Activated CD4-positive, CD25-positive, alpha-beta regulatory T cell treated with anti-CD3 and anti-CD28 coated beads, Interleukin-2, amount 50 U/mL, for 16 hours (primary cell): Measurements from ENCODE around the gene MAP1LC3B.

Experiments used
- DNase-seq: peaks from one replicate; pipeline ENCODE4 v3.0.0-alpha.2; 2020; ENCODE audit warnings: low read depth, low spot score

Gene MAP1LC3B

GRCh38 chr16:87391950-87392820, at the start of gene MAP1LC3B:
Gene MAP1LC3B (plus strand): TSS chr16:87392336. CDS start chr16:87392428, 92 bp downstream.
- DNase-seq: peak; percentile 92

- no peak for DNase-seq
These were observed 49.6 kb upstream of the MAP1LC3B start for GRCh38 chr16:87342504-87342903.

GRCh38 chr16:87342978-87343752, 49.0 kb upstream of the MAP1LC3B start:
- no peak for DNase-seq

- DNase-seq: no peak
These were observed 48.4 kb upstream of the MAP1LC3B start for GRCh38 chr16:87343753-87344050.

- DNase-seq: no peak
These were observed 47.8 kb upstream of the MAP1LC3B start for GRCh38 chr16:87344165-87344930.

- peak; percentile 0 for DNase-seq
These were observed 47.1 kb upstream of the MAP1LC3B start for GRCh38 chr16:87344931-87345631.

- DNase-seq: no peak
These were observed 46.3 kb upstream of the MAP1LC3B start for GRCh38 chr16:87345726-87346424.

DNA sequence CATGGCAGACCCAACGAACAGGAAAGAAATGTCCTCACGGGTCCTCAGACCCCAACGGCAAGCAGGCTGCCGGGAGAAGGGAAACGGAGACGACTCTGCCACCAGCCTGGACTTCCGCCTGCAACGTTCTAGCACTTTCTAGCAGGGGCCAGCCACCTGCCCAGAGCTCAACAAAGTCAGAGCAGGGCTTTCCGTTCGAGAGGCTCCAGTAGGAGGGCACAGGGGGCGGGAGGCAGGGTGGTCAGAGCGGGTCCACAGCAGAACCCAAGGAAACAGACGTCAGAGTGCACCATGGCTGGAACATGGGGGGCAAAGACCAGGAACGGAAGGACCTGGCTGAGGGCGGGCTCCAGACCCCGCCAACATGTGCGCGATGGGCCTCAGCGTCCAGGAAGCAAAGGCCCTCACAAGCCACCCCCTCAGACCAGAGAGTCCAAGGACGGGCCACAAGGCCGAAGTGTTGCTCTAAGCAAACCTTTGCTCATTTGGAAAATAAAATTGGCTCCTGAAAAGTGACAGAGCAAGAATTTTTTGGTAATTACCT, 45.5 kb upstream of the MAP1LC3B start:
- DNase-seq: no peak

- DNase-seq: no peak
These were observed 44.1 kb upstream of the MAP1LC3B start for GRCh38 chr16:87347932-87348615.

GRCh38 chr16:87348616-87349157, 43.4 kb upstream of the MAP1LC3B start:
- no peak for DNase-seq

DNA sequence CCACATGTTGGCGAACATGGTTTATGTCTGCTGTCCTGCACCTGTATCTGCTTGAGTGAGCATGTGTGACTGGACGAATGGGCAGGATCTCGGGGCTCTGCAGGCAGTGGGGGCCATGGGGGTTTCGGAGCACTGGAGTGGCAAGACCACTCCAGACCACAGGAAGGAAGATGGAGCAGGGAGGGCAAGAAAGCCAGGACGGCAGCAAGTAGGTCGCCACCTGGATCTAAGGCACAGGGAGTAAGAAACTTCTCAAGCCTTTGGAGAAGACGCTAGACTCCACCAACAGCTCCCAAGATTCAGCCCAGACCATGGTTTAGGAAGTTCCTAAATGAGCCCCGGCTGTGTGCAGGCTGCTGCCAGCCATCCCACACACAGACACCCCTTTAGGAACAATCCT, 42.1 kb upstream of the MAP1LC3B start:
- DNase-seq: no peak

DNA sequence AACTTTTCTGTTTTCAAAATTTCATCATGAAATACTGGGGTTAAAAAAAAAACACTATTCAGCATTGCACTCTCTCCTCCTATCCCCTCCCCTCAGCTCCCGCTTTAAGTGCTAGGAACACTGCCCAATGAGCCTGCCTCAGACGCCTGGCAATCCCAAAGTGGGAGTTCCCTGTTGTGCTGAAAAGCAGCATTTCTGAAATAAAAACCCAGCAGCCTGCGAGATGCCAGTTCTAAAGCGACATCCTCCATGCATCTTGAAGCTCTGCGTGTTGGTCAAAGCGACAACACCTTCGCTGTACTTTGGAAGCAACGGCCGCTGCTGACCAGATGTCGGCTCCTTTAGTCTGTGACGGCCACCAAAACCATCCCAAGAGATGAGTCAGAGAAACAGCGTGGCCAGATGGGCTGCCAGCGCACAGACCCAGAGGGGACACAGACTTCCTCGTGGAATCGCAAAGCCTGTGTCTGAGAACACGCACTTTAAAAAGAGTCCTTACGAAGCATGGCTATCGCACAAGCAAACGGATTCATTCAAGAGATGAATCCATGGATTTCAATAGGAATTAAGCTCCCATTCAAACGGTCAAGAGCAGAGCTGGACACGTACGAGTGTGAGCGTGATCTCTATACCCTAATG, 41.3 kb upstream of the MAP1LC3B start:
- no peak for DNase-seq

GRCh38 chr16:87351320-87351698, 40.8 kb upstream of the MAP1LC3B start:
- no peak for DNase-seq

- no peak for DNase-seq
These were observed 39.3 kb upstream of the MAP1LC3B start for GRCh38 chr16:87352818-87353217.

DNA sequence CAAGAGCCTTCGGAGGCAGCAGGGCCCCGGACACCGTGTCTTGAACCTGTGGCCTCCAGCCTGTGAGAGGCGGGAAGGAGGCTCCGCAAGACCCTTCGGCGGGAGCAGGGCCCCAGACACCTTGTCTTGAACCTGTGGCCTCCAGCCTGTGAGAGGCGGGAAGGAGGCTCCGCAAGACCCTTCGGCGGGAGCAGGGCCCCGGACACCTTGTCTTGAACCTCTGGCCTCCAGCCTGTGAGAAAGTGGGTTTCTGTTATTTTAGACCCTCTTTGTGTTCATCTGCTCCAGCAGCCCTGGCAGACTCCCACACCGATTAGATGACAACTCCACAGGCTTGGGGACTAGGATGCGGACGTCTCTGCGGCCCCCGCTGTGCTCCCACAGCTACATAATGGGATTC, 38.5 kb upstream of the MAP1LC3B start:
- no peak for DNase-seq

GRCh38 chr16:87356491-87356853, 35.7 kb upstream of the MAP1LC3B start:
- DNase-seq: no peak

DNA sequence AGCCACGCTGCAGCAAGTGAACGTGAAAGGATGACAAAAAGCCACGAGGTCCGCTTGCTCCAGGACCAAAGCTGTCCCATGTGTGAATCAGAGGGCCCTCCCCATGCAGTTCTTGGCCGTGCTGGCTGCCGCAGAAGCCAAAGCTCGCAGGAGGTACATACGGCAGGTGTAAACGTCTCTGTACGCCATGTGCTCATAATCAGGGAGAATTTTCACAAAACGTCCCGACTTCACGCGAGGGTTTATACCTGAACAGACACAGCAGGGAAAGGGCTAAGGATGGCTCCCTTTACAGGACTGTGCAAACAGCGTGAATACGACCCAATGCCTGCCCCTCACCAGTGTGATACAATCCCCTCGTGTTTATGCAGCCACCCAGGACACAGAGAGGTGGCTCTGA, 33.9 kb upstream of the MAP1LC3B start:
- no peak for DNase-seq

DNA sequence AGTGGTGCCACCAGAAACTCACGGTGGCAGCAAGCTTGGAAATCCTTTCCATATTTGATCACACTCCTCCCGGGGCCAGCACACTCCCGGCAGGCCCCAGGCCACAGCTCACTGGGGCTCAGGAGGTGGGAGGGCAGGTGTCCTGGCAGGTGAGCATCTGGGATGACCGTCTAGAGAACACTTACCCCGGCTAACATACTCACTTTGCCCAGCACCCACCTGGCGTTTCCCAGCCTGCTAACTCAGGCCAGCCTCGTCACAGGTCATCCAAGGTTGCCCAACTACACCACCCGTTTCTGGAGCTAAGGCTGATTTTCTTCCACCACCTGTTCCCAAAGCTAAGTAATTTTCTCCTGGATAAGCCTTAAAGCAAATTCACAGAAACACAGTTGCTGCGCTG, 33.4 kb upstream of the MAP1LC3B start:
- no peak for DNase-seq

- no peak for DNase-seq
These were observed 33.0 kb upstream of the MAP1LC3B start for GRCh38 chr16:87359121-87359520.
